ENCODE measurements around the gene CDH23. TPM values are rescaled to one million over a fixed set of nuclear protein-coding genes. Genes with fewer than 3 reads are reported as not detected.

CDH23 gene
- total and polyA plus RNA-seq, 9 of the 15 experiments (the other 6 are each of a cell fraction or from before 2014, with no cell fraction given): 0.18 to 1.2 (median 0.47) TPM

DNA sequence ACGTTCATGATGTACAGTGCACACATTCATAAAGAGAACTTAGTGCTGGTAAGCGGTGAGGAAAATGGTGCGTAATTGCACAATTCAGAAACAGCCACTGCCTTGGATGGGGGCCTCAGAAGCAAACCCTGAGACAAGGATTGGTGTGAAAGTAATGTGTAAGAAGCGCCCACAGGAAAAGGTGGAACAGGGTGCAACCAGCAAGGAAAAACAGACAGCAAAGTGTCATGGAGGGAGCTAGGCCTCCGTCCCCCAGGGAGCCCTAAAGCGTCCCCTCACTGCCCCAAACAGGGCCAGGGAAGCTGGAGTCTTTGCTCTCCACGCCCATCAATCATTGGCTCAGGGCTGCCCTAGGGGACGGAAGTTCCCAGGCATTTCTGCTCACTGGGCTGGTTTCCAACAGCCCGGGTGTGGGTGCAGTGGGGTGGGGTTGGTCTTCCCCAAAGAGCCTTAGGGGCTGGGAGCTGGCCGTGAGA is 332.5 kb downstream of the CDH23 start (continued):
- TF ChIP-seq, protein P1, sequence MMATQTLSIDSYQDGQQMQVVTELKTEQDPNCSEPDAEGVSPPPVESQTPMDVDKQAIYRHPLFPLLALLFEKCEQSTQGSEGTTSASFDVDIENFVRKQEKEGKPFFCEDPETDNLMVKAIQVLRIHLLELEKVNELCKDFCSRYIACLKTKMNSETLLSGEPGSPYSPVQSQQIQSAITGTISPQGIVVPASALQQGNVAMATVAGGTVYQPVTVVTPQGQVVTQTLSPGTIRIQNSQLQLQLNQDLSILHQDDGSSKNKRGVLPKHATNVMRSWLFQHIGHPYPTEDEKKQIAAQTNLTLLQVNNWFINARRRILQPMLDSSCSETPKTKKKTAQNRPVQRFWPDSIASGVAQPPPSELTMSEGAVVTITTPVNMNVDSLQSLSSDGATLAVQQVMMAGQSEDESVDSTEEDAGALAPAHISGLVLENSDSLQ (IDR thresholded peaks at IDR 0.05): peak; percentile 96
- no peak for TF ChIP-seq ZNF143 (CRISPR knock-in tag; IDR thresholded peaks at IDR 0.05)
- TF ChIP-seq, protein P2, sequence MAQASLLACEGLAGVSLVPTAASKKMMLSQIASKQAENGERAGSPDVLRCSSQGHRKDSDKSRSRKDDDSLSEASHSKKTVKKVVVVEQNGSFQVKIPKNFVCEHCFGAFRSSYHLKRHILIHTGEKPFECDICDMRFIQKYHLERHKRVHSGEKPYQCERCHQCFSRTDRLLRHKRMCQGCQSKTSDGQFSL (CRISPR knock-in tag; IDR thresholded peaks at IDR 0.05): no peak
- TF ChIP-seq, protein P2 (tag; IDR thresholded peaks at IDR 0.05): no peak
- peak; percentile 84; the same call in 1 of the 2 replicates for TF ChIP-seq ZNF583 (CRISPR knock-in tag; IDR thresholded peaks at IDR 0.05)
- peak; percentile 64 for TF ChIP-seq NFIC (IDR thresholded peaks at IDR 0.05)
- TF ChIP-seq SPI1 (IDR thresholded peaks at IDR 0.05; ENCODE audit: borderline replicate concordance, low read depth, low read length): peak; percentile 40; the same call in 1 of the 2 replicates
- TF ChIP-seq, protein P3, sequence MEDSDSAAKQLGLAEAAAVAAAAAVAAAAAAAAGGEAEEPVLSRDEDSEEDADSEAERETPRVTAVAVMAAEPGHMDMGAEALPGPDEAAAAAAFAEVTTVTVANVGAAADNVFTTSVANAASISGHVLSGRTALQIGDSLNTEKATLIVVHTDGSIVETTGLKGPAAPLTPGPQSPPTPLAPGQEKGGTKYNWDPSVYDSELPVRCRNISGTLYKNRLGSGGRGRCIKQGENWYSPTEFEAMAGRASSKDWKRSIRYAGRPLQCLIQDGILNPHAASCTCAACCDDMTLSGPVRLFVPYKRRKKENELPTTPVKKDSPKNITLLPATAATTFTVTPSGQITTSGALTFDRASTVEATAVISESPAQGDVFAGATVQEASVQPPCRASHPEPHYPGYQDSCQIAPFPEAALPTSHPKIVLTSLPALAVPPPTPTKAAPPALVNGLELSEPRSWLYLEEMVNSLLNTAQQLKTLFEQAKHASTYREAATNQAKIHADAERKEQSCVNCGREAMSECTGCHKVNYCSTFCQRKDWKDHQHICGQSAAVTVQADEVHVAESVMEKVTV (CRISPR knock-in tag; IDR thresholded peaks at IDR 0.05): no peak
- peak; percentile 16; the same call in 1 of the 2 replicates for TF ChIP-seq HCFC1 (IDR thresholded peaks at IDR 0.05; ENCODE audit: low read depth, low read length)
- TF ChIP-seq, protein P4, sequence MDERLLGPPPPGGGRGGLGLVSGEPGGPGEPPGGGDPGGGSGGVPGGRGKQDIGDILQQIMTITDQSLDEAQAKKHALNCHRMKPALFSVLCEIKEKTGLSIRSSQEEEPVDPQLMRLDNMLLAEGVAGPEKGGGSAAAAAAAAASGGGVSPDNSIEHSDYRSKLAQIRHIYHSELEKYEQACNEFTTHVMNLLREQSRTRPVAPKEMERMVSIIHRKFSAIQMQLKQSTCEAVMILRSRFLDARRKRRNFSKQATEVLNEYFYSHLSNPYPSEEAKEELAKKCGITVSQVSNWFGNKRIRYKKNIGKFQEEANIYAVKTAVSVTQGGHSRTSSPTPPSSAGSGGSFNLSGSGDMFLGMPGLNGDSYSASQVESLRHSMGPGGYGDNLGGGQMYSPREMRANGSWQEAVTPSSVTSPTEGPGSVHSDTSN (CRISPR knock-in tag; IDR thresholded peaks at IDR 0.05; ENCODE audit: low read depth): peak; percentile 69
- TF ChIP-seq, protein P4 (tag; conservative IDR thresholded peaks at IDR 0.05; ENCODE audit: low read depth): peak; percentile 93
- peak; percentile 23; the same call in 1 of the 2 replicates for TF ChIP-seq CTBP1 (IDR thresholded peaks at IDR 0.05; ENCODE audit: borderline replicate concordance)
- TF ChIP-seq ZNF274 (IDR thresholded peaks at IDR 0.05; ENCODE audit: borderline replicate concordance, low read depth, low read length): no peak
- TF ChIP-seq, protein P5, sequence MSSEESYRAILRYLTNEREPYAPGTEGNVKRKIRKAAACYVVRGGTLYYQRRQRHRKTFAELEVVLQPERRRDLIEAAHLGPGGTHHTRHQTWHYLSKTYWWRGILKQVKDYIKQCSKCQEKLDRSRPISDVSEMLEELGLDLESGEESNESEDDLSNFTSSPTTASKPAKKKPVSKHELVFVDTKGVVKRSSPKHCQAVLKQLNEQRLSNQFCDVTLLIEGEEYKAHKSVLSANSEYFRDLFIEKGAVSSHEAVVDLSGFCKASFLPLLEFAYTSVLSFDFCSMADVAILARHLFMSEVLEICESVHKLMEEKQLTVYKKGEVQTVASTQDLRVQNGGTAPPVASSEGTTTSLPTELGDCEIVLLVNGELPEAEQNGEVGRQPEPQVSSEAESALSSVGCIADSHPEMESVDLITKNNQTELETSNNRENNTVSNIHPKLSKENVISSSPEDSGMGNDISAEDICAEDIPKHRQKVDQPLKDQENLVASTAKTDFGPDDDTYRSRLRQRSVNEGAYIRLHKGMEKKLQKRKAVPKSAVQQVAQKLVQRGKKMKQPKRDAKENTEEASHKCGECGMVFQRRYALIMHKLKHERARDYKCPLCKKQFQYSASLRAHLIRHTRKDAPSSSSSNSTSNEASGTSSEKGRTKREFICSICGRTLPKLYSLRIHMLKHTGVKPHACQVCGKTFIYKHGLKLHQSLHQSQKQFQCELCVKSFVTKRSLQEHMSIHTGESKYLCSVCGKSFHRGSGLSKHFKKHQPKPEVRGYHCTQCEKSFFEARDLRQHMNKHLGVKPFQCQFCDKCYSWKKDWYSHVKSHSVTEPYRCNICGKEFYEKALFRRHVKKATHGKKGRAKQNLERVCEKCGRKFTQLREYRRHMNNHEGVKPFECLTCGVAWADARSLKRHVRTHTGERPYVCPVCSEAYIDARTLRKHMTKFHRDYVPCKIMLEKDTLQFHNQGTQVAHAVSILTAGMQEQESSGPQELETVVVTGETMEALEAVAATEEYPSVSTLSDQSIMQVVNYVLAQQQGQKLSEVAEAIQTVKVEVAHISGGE (CRISPR knock-in tag; IDR thresholded peaks at IDR 0.05): no peak
- TF ChIP-seq MTA3 (IDR thresholded peaks at IDR 0.05; ENCODE audit: borderline replicate concordance): peak; percentile 38; the same call in 1 of the 2 replicates
- TF ChIP-seq, protein P6, sequence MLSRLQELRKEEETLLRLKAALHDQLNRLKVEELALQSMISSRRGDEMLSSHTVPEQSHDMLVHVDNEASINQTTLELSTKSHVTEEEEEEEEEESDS (CRISPR knock-in tag; IDR thresholded peaks at IDR 0.05): no peak
- TF ChIP-seq ZNF76 (CRISPR knock-in tag; IDR thresholded peaks at IDR 0.05; ENCODE audit: borderline replicate concordance): no peak
- no peak for TF ChIP-seq POLR2AphosphoS2 (IDR thresholded peaks at IDR 0.05; ENCODE audit: low read length)
